GM10248 (cell line): Measurements from ENCODE around the gene MAML3.

ENCODE experiments used
- CTCF ChIA-PET: fragments of 300-600 bp; sonication (Branson Sonifier 250); formaldehyde crosslinking; extraction: SDS; loops from one replicate; lab custom pipeline; 2021; ENCODE audit warnings: antibody characterized with exemption; lab: Yijun Ruan, JAX
- POLR2A ChIA-PET: fragments of 350-650 bp; sonication (Branson Sonifier 250); formaldehyde crosslinking; extraction: SDS; loops from one replicate; lab custom pipeline; 2020; ENCODE audit warnings: antibody characterized with exemption; lab: Yijun Ruan, JAX
- DNase-seq: peaks from one replicate; pipeline ENCODE4 v3.0.0; 2012; ENCODE audit errors: extremely low spot score
- CTCF ChIP-seq: IDR thresholded peaks from 2 replicates; pipeline ENCODE4 v1.5.1; 2012; ENCODE audit warnings: mild to moderate bottlenecking, low read depth; ENCODE audit errors: extremely low read depth, missing control alignments, control extremely low read depth

MAML3 gene

GRCh38 chr4:139834226-139834662, 319.7 kb downstream of the MAML3 start:
- CTCF ChIA-PET = no interaction called here

GRCh38 chr4:139833151-139833910, 320.7 kb downstream of the MAML3 start:
- CTCF ChIA-PET = no interaction called here
- POLR2A ChIA-PET = no interaction called here
- DNase-seq = no peak
- no peak for TF ChIP-seq CTCF

More at GRCh38 chr4:139834226-139834662, 319.7 kb downstream of the MAML3 start:
- DNase-seq = no peak
- POLR2A ChIA-PET = no interaction called here
- no peak for TF ChIP-seq CTCF

DNA sequence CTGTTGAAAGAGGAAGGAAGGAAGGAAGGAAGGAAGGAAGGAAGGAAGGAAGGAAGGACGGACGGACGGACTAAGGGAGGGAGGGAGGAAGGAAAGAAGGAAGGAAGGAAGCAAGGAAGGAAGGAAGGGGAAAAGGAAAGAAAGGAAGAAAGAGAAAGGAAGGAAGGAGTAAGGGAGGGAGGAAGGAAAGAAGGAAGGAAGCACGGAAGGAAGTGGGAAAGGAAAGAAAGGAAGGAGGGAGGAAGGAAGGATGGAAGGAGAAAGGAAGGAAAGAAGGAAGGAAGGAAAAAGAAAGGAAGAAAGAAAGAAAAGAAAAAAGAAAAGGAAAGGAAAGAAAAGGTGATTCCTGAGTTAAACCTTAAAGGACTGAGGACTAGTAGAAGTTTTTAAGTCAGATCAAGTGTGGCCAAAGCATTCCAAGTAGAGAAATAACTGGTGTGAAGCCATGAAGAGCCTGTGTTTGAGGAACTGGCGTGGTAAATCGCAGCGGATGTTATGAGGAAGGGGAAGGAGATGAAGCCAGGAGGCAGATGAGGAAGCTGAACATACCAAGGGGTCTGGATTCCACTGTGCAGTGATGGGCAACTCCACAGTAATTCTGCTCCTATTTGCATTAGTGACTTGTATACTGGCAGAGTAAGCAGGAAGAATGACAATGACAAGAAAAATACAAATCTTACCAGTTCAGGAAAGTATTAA, 324.9 kb downstream of the MAML3 start:
- POLR2A ChIA-PET = no interaction called here
- DNase-seq = no peak
- CTCF ChIA-PET = no interaction called here
- no peak for TF ChIP-seq CTCF

- ChIA-PET POLR2A (no interaction called here), CTCF (no interaction called here)
- DNase-seq = no peak
- TF ChIP-seq CTCF = no peak
Observed at GRCh38 chr4:139826426-139826825, 327.6 kb downstream of the MAML3 start.

DNA sequence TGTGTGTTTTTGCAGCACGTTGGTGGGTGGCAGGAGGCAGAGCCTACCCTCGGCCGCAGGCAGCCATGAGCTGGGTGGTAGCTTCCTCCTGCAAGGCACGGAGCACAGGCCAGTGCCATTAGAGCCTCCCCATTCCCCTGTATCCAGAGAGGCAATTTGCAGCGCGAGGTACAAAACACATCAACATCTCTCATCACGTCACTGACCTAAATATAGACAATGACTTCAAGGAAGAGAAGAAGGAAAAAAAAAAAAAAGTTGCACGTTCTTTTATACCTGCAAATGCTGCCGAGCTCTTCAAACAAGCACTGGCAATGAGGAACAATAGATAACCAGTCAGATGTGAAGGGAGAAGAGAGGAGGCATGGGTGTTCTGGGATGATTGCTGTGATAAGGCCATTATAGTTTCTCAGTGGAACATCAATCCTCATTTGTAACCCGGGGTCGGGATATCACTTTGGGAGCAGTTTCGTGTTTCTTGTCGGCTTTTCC, 328.4 kb downstream of the MAML3 start:
- ChIA-PET CTCF (no interaction called here), POLR2A (interaction anchor here (0.7 kb wide), 1 partner anchor 94 kb away, joined by 4 read pairs; no protein-coding TSS in a partner anchor)
- TF ChIP-seq CTCF = no peak
- DNase-seq = no peak

GRCh38 chr4:139824882-139825522, 329.0 kb downstream of the MAML3 start:
- ChIA-PET POLR2A (no interaction called here), CTCF (no interaction called here)
- TF ChIP-seq CTCF = no peak
- DNase-seq = no peak
